Uterus (tissue), 4 donors: ENCODE measurements around the gene TSKU. TPM values are rescaled to one million over a fixed set of nuclear protein-coding genes. Genes with fewer than 3 reads are reported as not detected.
"Not testable (repeated sequence)": the region's sequence is repeated elsewhere in the genome, so short reads cannot be mapped to it uniquely, and the experiment has no call there.

Experiments used
- DNase-seq, 2 donors: peaks; one replicate each; pipeline ENCODE4 v3.0.0-alpha.2; 2019 to 2020
- H3K27ac ChIP-seq, 2 donors: fragments of 200-600 bp; sonication (generic); 1 replicate in 1 of 2; 2 replicates in 1 of 2; pipeline ENCODE4 v1.5.1; 2016 to 2018
- H3K27me3 ChIP-seq, 2 donors: fragments of 200-600 bp; sonication (generic); one replicate each; pipeline ENCODE4 v1.5.1; 2018 to 2019; ENCODE audit warnings: control low read depth in 1 of 2
- H3K36me3 ChIP-seq, 2 donors: fragments of 200-600 bp; sonication (generic); one replicate each; pipeline ENCODE4 v1.5.1; 2019; ENCODE audit warnings: control low read depth in 1 of 2
- H3K4me1 ChIP-seq, 2 donors: fragments of 200-600 bp; sonication (generic); one replicate each; pipeline ENCODE4 v1.5.1; 2018 to 2019; ENCODE audit warnings: control low read depth in 1 of 2
- H3K4me3 ChIP-seq, 2 donors: fragments of 200-600 bp; sonication (generic); 1 replicate in 1 of 2; 2 replicates in 1 of 2; pipeline ENCODE4 v1.5.1; 2018 to 2019; ENCODE audit warnings: mild to moderate bottlenecking in 1 of 2
- H3K9me3 ChIP-seq, 2 donors: fragments of 200-600 bp; sonication (generic); one replicate each; pipeline ENCODE4 v1.5.1; 2019; ENCODE audit warnings: control low read depth in 1 of 2
- CTCF ChIP-seq, 4 experiments: fragments of 200-600 bp in 2 of 4; fragments of 450-650 bp in 2 of 4; sonication (generic) in 2 of 4; IDR thresholded peaks; one replicate each; pipeline ENCODE4 v1.5.1; 2016 to 2019; ENCODE audit warnings: antibody characterized with exemption in 4 of 4, mild to moderate bottlenecking in 2 of 4, moderate library complexity in 1 of 4
- POLR2A ChIP-seq, 2 donors: fragments of 450-650 bp; IDR thresholded peaks; one replicate each; pipeline ENCODE4 v1.6.1; 2016; ENCODE audit warnings: antibody characterized with exemption in 2 of 2, mild to moderate bottlenecking in 1 of 2, moderate library complexity in 1 of 2
- intact Hi-C: fragments of 100-400 bp; cut with DNase I; formaldehyde crosslinking; loops from one replicate; pipeline ENCODE4 v1.15.1; 2023; ENCODE audit warnings: low total_unique reads
- total RNA-seq, 4 donors: library from RNA; depleted of rRNA in 3 of 4; stranded (reverse); fragments of >200 nt in 3 of 4; gene quantifications; one replicate each; pipeline versions ENCODE4 v1.1.0 to v1.2.4, GENCODE V29; 2014 to 2023
- donor health status: DM: yes; HTN: yes; CAD: no.

Gene TSKU
- total RNA-seq, 4 donors from 2014 or later: 19.4 to 108 (median 27.4) TPM

- no peaks in the 10 kb centered on the region for H3K9me3 ChIP-seq
- peaks cover 0 to 4% of the 10 kb centered on the region in 2 donors for H3K4me1 ChIP-seq
- H3K27ac ChIP-seq: peak overlapping the region in 1 of 2 donors; percentile 63
- no peaks in the 10 kb centered on the region for H3K27me3 ChIP-seq
- DNase-seq: no peak
- H3K4me3 ChIP-seq: no peak overlapping the region
- intact Hi-C loops: no loop called here
- TF ChIP-seq POLR2A (IDR thresholded peaks at IDR 0.05): no peak
- H3K36me3 ChIP-seq: no peaks in the 10 kb centered on the region
Measured at GRCh38 chr11:76787271-76787670, 4.1 kb downstream of the TSKU start.

GRCh38 chr11:76787911-76788596 is 4.9 kb downstream of the TSKU start:
- no peaks in the 10 kb centered on the region for H3K27me3 ChIP-seq
- H3K4me3 ChIP-seq: no peak overlapping the region
- peaks cover 0 to 4% of the 10 kb centered on the region in 2 donors for H3K4me1 ChIP-seq
- intact Hi-C loops: no loop called here
- H3K36me3 ChIP-seq: no peaks in the 10 kb centered on the region
- TF ChIP-seq CTCF (IDR thresholded peaks at IDR 0.05) (no peak), POLR2A (IDR thresholded peaks at IDR 0.05) (no peak)
- H3K27ac ChIP-seq: peak overlapping the region; percentile 10 to 63
- DNase-seq: peak; percentile 51 to 59
- no peaks in the 10 kb centered on the region for H3K9me3 ChIP-seq

GRCh38 chr11:76788661-76789442 is 5.7 kb downstream of the TSKU start:
- Histone ChIP-seq H3K4me3 (no peak overlapping the region), H3K4me1 (peaks cover 0 to 4% of the 10 kb centered on the region in 2 donors)

GRCh38 chr11:76789443-76789719 is 6.2 kb downstream of the TSKU start:
- Histone ChIP-seq H3K4me3 (no peak overlapping the region), H3K27ac (peak overlapping the region in 1 of 2 donors; percentile 63), H3K9me3 (no peaks in the 10 kb centered on the region), H3K4me1 (peaks cover 0 to 4% of the 10 kb centered on the region in 2 donors), H3K27me3 (no peaks in the 10 kb centered on the region), H3K36me3 (no peaks in the 10 kb centered on the region)
- intact Hi-C loops: no loop called here
- no peak for TF ChIP-seq CTCF (IDR thresholded peaks at IDR 0.05)
- no peak for TF ChIP-seq POLR2A (IDR thresholded peaks at IDR 0.05)
- DNase-seq: no peak

More at GRCh38 chr11:76788661-76789442, 5.7 kb downstream of the TSKU start:
- no peaks in the 10 kb centered on the region for H3K9me3 ChIP-seq
- H3K36me3 ChIP-seq: no peaks in the 10 kb centered on the region
- intact Hi-C loops: no loop called here
- TF ChIP-seq POLR2A (IDR thresholded peaks at IDR 0.05): no peak
- no peak for TF ChIP-seq CTCF (IDR thresholded peaks at IDR 0.05)
- peak; percentile 21 to 26 for DNase-seq
- H3K27me3 ChIP-seq: no peaks in the 10 kb centered on the region
- H3K27ac ChIP-seq: peak overlapping the region in 1 of 2 donors; percentile 63

- intact Hi-C loops: no loop called here
- H3K4me3 ChIP-seq: no peak overlapping the region
- H3K27ac ChIP-seq: no peak overlapping the region
- H3K27me3 ChIP-seq: no peaks in the 10 kb centered on the region
- H3K4me1 ChIP-seq: peaks cover 0 to 4% of the 10 kb centered on the region in 2 donors
- no peak for TF ChIP-seq POLR2A (IDR thresholded peaks at IDR 0.05)
- TF ChIP-seq CTCF (IDR thresholded peaks at IDR 0.05): no peak
- DNase-seq: peak; percentile 5 to 7
- no peaks in the 10 kb centered on the region for H3K36me3 ChIP-seq
- H3K9me3 ChIP-seq: no peaks in the 10 kb centered on the region
Measured at GRCh38 chr11:76790251-76790650, 7.1 kb downstream of the TSKU start.

- H3K27me3 ChIP-seq, H3K9me3 ChIP-seq, H3K36me3 ChIP-seq, H3K4me1 ChIP-seq, H3K27ac ChIP-seq, H3K4me3 ChIP-seq, intact Hi-C loops: not testable (repeated sequence)
- peak; percentile 6 to 10 for DNase-seq
Measured at GRCh38 chr11:76791002-76791770, 8.0 kb downstream of the TSKU start.
